ENCODE measurements around the gene EIPR1.

The EIPR1 gene

DNA sequence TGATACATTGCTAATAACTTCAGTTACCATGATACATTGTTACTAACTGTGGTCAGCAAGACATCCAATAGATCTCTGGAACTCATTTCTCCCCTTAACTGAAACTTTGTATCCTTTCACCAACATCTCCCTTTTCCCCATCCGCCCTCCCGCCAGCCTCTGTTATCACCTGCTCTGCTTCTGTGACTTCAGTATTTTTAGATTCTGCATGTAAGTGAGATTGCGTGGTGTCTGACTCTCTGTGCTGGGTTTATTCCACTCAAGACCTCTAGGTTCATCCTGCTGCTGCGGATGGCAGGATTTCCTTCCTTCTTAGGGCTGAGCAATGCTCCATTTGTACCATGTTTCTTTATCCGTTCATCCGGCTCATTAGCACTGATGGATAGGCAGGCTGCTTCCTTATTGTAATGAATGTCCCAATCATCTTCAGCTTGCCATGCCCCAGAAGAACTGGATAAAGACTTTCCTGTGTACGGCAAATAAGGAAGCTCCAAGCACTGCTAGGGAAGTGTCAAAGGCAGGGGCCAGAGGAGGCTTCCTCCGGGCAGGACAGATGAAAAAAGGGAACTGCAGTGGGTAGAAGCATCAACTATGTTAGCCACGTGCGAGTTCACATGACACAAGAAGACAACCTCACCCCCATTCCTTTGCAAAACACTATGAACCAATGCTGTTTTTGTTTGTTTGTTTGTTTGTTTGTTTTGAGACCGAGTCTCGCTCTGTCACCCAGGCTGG is 113.4 kb downstream of the EIPR1 start:
- DNase-seq, result no peak

DNA sequence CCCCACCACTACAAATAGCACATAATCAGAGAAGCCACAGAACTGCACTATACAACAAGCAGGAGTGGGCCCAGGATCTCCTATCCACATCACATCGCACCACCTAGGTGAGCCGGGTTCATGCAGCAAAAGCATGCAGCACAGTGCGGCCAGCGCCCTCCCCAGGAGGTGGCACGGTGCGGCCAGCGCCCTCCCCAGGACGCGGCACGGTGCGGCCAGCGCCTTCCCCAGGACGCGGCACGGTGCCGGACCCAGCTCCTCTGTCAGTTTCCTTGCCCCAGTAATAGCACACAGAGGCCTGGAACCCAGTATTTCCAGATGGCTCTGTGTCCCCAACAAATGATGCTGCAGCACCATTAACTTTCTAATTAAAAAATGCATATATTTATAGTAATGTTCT is 114.1 kb downstream of the EIPR1 start:
- no peak for DNase-seq

DNA sequence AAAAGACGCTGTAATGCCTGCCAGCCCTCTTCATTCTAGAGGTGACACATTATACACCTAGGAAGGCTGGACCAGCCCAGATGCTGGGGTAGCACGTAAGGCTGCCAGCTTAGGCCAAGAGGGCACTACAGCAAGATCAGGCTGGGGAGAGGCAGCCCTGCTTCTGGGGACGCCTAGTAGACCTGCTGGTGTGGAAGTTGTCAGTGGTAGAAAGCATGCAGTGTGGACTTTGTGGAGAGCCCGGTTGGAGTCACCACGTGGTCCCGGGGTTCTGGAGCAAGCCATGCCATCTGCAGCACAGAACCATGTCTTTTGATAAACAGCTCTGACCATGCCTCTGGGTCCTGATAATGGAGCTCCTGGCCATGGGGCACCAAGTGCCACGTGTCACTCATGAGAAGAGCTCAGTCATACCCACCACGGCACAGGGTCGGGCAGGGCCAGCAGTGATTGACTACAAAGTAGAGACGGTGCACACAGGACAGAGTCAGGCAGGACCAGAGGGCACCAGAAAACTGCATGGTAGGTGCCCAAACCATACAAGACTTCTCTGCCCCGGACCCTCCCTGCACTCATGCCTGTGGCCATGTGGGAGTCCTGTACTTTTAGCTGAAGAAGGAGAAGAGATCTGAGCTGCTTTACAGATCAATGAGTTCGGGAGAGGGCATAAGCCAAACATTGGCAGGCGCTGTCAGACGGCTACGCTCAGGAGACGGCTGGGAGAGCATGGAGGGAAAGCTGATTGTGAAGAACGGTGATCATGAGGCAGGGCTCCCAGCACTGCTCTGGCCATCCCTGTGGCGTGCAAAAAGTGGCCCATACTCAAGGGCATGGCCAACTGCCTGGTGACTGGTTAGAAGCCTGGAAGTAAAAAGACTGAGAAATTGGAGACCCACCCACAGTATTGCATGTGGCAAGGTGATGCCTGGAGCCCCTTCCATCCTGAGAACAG is 114.9 kb downstream of the EIPR1 start:
- no peak for DNase-seq

DNA sequence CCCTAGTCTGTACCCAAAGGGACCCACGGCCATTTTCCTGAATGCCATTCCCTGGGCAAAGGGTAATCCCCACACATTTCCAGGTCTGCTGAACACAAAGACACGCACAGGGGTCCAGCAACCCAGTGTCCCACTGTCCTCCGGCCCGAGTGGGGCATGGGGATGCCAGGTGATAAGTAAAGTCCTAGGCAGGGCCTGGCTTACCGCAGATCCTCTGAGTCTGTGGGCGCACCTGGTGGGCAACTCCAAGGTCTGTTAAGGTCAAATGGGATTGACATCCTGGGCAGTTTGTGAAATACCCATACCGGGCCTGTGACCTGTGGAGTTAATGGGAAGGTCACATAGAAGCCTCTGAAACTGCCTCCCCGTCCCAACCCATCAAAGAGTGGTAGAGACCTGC is 116.1 kb downstream of the EIPR1 start:
- DNase-seq, result no peak

DNA sequence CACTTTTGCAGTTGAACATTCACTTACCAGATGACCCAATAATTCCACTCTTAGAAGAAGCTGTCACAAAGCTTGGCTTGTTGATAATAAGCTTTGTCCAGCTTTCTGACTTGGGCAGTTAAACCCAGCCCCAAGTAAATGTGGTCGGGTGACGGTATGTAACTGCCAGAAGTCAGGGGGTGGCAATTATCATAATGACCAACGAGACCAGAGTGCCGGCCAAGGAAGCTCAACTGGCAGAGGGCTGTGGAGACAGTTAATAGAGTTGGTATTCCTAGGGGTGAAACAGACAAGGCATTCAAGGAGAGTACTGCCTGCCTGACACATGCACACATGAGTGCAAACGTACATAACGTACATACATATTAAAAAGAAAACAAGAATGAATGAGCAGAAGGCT is 116.7 kb downstream of the EIPR1 start:
- DNase-seq, result no peak

DNA sequence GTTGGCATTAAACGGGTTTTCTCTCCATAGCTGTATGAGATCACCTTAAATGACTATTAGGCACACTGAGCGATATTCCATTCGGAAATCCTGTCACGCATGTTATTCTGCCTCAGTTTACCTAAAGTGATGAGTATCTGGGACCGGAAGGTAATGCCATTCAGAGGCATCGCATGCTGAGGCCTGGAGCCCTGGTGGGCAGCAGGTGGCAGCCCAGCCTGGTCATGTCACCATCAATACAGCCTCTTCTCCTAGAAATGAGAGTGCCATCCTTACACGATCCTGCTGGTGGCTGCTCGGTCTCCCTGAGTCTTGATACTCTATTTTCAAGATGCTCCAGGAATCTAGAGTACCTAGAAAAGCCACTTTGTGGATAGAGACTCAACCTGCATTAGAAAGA is 119.8 kb downstream of the EIPR1 start:
- no peak for DNase-seq

DNA sequence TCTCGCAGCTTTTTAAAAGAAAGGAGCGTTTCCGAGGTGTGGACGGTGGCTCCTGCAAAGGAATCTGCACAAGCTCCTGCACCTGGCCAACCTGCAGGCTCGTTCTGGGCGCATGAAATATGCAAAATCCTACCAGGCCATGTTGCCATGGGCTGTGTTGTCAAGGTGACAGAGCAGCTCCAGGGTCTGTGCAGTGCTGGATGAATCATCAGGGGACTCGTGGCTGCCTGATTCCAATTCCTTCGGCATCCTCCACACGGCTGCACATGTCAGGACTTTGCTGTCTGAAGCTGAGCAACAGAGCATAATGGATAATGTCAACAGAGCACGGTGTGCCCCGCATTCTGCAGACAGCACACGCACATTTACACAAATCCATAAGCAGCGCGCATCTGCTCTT is 120.5 kb downstream of the EIPR1 start:
- no peak for DNase-seq

DNA sequence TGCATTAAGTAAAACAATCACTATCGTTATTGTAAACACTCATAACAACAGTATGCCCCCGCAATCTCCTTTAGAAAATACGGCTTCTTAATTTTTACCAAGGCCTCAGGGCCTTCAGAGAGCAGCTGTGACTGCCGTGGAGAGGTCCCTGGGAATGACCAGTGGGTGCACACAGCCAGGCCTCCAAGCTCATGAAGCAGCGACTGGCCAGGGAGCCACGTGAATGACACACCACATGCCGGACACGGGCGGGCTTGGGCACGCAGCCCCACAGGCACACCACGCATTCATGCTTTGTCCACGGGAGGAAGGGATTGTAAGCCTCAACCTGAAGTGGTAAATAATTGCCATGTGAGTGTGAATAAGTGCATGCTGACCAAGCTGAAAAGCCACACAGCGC is 121.0 kb downstream of the EIPR1 start:
- DNase-seq, result no peak

DNA sequence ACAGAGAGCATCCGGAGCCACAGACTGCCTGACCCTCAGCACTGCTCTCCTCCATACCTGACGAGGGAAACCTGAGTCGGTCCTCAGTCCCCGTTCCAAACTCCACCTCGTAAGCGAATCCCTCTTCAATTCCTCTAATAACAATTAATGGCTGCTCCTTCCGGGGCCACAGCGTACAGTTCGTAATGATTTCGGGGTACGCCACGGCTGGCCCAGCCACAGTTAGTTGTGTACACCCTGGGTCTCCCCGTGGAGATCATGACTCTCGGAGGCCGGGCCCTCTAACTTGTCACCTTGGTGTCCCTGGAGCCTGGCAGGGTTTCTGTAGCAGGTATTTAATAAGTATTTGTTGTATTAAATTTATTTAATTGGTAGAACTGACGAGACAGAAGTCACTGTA is 121.5 kb downstream of the EIPR1 start:
- DNase-seq, result no peak

DNA sequence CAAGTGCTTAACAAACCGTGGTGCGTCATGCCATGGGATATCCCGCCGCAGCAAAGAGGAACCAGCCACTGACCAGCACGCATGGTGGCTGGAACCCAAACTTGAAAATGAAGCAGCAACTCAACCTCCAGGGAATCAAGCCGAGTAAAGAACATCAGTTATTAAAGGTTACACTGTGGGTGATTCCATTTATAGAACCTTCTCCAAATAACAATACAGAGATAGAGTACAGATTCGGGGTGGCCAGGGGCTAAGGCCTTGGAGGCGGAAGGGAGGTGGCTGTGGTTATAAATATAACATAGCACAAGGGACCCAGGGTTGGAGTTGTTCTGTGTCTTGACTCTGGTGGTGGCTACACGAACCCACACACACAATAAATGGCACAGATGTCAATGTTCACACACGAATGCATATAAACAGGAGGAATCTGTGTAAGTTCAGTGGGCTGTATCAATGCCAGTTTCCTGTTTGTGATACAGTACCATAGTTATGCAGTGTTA is 123.1 kb downstream of the EIPR1 start:
- DNase-seq, result no peak

DNA sequence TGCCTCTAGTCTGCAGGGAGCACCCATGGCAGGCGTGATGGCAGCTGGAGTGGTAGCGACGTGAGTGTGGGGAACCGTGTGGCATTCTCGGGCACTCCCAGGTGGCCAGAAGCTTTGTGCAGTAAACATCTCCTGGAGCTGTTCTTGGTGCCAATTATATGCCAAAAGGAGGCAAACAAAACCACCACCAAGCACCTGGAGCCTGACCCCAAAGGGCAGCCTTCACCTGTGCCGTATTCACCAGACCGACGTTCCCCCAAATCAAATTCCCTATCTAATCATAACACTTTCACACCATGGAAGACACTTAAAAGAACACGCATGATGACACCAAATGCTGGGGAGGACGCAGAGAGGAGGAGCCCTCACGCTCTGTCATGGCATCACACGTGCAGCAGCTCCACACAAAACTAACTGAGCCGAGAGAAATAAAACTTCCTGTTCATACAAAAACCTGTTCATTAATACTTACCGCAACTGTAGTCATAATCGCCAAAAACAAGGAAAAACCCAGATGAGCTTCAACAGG is 123.6 kb downstream of the EIPR1 start:
- DNase-seq, result no peak

DNA sequence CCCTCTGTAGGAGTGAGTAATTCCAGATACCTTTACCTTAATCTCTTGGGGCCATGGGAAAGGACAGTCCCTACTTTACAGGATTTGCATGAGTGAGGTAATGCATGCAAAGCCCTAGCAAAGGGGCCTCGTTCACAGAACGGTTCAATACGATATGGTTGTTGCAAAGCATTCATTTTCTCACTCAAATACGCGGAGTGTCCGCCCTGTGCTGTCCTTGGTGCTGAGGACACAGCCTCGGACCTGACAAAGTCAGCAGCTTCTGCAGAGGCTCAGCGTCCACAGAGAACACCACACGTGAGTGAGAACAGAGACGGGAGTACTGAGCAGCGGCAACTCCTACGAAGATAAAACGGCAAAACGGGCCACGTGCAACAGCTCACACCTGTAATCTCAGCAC is 125.7 kb downstream of the EIPR1 start:
- no peak for DNase-seq

DNA sequence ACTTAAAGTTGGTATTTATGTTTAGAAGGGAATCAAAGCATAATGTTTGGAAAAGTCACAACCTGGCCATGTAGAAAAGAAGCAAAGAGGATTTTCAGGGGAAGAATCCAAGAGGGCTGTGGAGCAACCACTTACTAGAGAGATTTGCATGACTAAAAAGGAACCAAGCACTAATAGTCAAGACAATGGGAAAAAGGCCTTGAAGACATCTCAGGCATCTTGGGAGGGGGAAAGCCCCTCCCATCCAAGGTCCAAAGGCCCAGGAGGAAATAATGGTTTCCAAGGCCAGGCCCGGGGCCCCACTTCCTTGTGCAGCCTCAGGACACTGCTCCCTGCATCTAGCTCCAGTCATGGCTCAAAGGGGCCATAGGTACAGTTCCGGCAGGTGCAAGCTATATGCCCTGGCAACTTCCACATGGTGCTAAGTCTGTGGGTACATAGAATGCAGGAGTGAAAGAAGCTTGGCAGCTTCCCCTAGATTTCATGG is 128.1 kb downstream of the EIPR1 start:
- DNase-seq, result no peak

DNA sequence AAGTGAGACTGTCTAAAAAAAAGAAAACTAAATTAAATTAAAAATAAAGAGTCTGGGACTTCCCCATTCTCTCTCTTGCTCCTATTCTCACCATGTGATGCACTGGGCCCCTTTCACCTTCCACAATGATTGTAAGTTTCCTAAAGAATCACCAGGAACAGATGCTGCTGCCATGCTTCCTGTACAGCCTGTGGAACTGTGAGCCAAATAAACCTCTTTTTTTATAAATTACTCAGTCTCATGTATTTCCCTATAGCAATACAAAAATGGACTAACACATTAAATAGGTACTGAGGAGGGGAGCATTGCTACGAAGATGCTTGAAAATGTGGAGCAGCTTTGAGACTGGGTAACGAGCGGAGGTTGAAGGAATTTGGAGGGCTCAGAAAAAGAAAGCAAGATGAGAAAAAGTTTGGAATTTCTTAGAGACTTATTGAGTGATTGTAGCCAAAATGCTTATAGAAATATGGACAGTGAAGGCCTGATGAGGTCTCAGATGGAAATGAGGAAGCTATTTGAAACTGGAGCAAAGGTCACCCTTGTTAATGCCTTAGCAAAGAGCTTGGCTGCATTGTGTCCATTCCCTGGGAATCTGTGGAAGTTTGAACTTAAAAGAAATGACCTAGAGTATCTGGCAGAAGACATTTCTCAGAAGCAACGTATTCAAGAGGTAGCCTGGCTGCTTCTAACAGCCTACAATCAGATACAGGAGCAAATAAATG is 128.7 kb downstream of the EIPR1 start:
- DNase-seq, result no peak

DNA sequence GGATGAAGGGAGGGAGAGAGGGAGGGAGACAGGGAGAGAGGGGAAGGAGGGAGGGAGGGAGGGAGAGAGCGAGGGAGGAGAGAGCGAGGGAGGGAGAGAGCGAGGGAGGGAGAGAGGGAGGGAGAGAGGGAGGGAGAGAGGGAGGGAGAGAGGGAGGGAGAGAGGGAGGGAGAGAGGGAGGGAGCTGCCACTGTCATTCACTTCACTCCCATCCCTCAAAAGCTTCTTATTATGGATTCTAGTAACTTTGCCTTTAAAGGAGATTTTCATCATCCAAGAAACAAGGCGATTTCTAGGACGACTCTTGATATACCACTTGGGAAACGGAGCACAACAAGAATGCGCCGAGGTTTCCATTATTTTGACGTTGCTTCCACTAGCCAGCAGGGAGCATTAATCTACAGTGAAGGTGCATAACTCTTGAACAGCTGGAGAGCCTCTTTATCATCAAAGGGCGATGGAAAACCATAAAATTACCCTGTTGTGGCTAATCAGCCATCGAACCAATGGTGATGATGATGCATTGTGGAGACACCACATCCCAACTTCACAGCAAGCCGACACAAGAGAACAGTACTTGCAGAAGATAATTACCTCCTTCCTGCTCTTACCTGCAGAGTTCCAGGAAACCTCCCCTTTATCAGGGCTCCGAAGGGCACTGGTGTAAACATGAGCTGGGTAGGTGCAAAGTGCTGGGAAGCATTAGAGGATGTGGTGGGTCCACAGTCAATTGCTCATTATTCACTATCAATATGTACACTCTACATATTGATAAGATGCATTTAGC is 130.5 kb downstream of the EIPR1 start:
- DNase-seq, result no peak

DNA sequence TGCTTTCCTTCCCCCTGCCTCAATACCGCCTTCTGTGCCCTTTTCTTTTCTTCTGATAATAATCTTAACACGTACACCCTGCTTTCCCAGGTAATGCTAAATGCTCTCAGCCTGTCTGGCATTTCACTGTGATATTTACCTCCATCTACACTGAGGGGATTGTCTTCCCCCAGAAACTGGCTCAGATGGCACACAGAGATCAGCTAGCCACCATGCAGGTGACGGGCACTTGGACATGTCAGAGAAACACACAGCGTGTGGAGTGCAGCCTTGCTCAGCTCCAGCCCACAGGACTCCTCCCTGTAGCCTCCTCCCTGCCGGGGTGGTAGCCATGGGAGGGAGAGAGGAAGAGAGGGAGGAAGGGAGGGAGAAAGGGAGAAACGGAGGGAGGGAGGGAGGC is 131.2 kb downstream of the EIPR1 start:
- DNase-seq, result no peak

DNA sequence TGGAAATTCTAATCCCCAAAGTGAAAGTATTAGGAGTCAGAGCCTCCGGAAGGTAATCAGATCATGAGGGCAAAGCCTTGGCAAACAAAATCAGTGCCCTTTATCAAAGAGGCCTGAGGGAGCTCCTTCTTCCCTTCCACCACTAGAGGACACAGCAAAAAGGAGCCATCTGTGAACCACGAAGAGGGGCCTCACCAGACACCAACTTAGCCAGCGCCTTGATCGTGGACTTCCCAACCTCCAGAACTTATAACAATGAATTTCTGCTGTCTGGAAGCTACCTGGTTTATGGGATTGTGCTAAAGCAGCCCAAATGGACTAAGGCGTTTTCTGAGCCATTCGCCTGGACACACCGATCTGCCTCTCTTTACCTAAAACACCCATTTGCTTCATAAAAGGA is 133.1 kb downstream of the EIPR1 start:
- no peak for DNase-seq

DNA sequence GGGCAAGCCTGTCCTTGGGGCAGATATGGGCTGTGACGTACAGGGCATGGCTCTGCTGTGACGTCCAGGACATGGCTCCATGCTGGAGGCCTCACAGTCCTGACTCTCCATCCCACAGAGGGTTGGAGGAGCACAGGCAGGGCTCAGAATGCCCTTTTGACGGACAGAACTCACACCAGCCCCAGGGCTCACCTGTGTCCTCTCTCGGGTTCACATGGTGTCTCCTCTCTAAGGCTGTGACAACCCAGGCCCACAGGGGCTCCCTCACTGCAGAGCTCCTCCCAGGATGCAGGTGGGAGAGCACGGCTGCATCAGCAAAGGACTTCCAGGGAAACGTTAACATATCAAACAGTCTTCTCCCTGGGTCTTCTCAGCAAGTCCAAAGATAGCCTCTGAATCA is 133.8 kb downstream of the EIPR1 start:
- no peak for DNase-seq

DNA sequence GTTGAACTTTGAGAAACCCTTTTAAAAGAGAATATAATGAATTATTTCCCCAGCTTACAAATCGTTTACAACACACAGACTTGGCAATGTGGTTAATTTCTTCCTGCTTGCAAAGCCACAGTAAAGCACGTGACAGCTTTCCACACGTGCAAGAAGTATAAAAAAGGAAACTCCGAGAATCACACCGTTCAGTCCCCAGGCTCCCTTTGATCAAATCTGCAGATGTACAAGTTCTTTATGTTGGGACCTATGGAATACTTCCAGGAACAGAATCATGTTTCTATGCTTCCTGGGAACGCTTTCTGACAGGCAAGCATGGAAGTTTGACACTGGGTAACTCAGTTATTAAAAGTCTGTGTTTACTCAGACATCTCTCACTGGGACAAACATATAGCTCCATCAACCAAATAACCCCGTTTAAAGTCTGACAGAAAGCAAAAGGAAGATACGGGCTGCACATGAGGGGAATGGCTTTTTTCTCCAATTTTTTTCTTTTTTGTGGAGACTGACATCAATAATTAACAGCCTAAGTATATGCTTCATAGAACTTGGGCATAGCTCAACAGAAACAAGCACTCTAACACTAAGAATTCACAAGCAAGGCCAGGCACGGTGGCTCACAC is 134.8 kb downstream of the EIPR1 start:
- DNase-seq, result peak; percentile 34

DNA sequence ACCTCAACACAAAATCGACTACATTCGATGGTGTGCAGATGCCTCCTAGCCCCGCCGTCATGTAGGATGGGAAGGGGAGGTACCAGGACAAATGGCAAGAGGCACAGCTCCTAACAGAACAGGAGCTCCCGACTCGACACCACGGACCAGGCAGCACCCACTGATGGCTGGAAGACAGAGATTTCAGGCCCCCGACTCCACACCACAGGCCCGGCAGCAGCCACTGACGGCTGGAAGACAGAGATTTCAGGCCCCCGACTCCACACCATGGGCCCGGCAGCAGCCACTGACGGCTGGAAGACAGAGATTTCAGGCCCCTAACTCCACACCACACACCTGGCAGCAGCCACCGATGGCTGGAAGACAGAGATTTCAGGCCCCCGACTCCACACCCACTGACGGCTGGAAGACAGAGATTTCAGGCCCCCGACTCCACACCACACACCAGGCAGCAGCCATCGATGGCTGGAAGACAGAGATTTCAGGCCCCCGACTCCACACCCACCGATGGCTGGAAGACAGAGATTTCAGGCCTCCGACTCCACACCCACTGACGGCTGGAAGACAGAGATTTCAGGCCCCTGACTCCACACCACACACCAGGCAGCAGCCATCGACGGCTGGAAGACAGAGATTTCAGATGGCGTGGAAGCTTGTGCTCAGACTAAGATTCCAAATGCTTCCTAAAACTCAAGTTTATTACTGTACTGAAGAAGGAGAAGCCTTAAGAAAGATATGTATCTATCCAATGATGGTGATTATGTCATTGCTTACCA is 135.5 kb downstream of the EIPR1 start:
- DNase-seq, result no peak
